Uterus (tissue), 4 donors: Measurements from ENCODE around the gene DPH6. TPM values are rescaled to one million over a fixed set of nuclear protein-coding genes. Genes with fewer than 3 reads are reported as not detected.
"Not testable (repeated sequence)": the region's sequence is repeated elsewhere in the genome, so short reads cannot be mapped to it uniquely, and the experiment has no call there.

Experiments
- DNase-seq, 2 donors: peaks; one replicate each; pipeline ENCODE4 v3.0.0-alpha.2; 2019 to 2020
- H3K27ac ChIP-seq, 2 donors: fragments of 200-600 bp; sonication (generic); 1 replicate in 1 of 2; 2 replicates in 1 of 2; pipeline ENCODE4 v1.5.1; 2016 to 2018
- H3K27me3 ChIP-seq, 2 donors: fragments of 200-600 bp; sonication (generic); one replicate each; pipeline ENCODE4 v1.5.1; 2018 to 2019; ENCODE audit warnings: control low read depth in 1 of 2
- H3K36me3 ChIP-seq, 2 donors: fragments of 200-600 bp; sonication (generic); one replicate each; pipeline ENCODE4 v1.5.1; 2019; ENCODE audit warnings: control low read depth in 1 of 2
- H3K4me1 ChIP-seq, 2 donors: fragments of 200-600 bp; sonication (generic); one replicate each; pipeline ENCODE4 v1.5.1; 2018 to 2019; ENCODE audit warnings: control low read depth in 1 of 2
- H3K4me3 ChIP-seq, 2 donors: fragments of 200-600 bp; sonication (generic); 1 replicate in 1 of 2; 2 replicates in 1 of 2; pipeline ENCODE4 v1.5.1; 2018 to 2019; ENCODE audit warnings: mild to moderate bottlenecking in 1 of 2
- H3K9me3 ChIP-seq, 2 donors: fragments of 200-600 bp; sonication (generic); one replicate each; pipeline ENCODE4 v1.5.1; 2019; ENCODE audit warnings: control low read depth in 1 of 2
- POLR2A ChIP-seq, 2 donors: fragments of 450-650 bp; IDR thresholded peaks; one replicate each; pipeline ENCODE4 v1.6.1; 2016; ENCODE audit warnings: antibody characterized with exemption in 2 of 2, mild to moderate bottlenecking in 1 of 2, moderate library complexity in 1 of 2
- intact Hi-C: fragments of 100-400 bp; cut with DNase I; formaldehyde crosslinking; loops from one replicate; pipeline ENCODE4 v1.15.1; 2023; ENCODE audit warnings: low total_unique reads
- total RNA-seq, 4 donors: library from RNA; depleted of rRNA in 3 of 4; stranded (reverse); fragments of >200 nt in 3 of 4; gene quantifications; one replicate each; pipeline versions ENCODE4 v1.1.0 to v1.2.4, GENCODE V29; 2014 to 2023
- TF ChIP-seq, protein P1 (sequence below), 4 experiments: fragments of 200-600 bp in 2 of 4; fragments of 450-650 bp in 2 of 4; sonication (generic) in 2 of 4; IDR thresholded peaks; one replicate each; pipeline ENCODE4 v1.5.1; 2016 to 2019; ENCODE audit warnings: antibody characterized with exemption in 4 of 4, mild to moderate bottlenecking in 2 of 4, moderate library complexity in 1 of 4
- donor health status: DM: yes; HTN: yes; CAD: no.

The DPH6 gene
- total RNA-seq, 4 donors from 2014 or later: 19.0 to 169 (median 36.2) TPM

DNA sequence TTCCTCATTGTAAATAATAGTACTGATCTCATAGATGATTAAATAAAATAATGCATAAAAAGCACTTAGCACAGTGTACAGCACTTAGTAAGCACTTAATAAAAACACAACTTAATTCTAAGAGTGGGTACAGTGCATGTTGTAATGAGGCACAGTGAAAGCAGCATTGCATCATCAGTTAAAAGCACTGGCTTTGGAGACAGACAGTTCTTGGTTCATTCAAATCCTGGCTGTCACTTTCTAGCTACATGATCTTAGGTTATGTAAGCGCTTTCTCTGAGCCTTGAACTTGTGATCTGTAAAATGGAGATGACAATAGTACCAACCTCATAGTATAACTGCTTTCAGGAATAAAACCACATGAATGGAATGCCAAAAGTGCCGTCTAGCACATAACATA lies 151.5 kb downstream of the DPH6 start:
- no peak overlapping the region for H3K27ac ChIP-seq
- no peaks in the 10 kb centered on the region for H3K36me3 ChIP-seq
- no peak overlapping the region for H3K4me3 ChIP-seq
- DNase-seq: no peak
- H3K27me3 ChIP-seq: no peaks in the 10 kb centered on the region
- no peak for TF ChIP-seq POLR2A (IDR thresholded peaks at IDR 0.05)
- TF ChIP-seq, protein P1, sequence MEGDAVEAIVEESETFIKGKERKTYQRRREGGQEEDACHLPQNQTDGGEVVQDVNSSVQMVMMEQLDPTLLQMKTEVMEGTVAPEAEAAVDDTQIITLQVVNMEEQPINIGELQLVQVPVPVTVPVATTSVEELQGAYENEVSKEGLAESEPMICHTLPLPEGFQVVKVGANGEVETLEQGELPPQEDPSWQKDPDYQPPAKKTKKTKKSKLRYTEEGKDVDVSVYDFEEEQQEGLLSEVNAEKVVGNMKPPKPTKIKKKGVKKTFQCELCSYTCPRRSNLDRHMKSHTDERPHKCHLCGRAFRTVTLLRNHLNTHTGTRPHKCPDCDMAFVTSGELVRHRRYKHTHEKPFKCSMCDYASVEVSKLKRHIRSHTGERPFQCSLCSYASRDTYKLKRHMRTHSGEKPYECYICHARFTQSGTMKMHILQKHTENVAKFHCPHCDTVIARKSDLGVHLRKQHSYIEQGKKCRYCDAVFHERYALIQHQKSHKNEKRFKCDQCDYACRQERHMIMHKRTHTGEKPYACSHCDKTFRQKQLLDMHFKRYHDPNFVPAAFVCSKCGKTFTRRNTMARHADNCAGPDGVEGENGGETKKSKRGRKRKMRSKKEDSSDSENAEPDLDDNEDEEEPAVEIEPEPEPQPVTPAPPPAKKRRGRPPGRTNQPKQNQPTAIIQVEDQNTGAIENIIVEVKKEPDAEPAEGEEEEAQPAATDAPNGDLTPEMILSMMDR (IDR thresholded peaks at IDR 0.05): no peak
- no peaks in the 10 kb centered on the region for H3K4me1 ChIP-seq
- H3K9me3 ChIP-seq: no peaks in the 10 kb centered on the region
- intact Hi-C loops: no loop called here

DNA sequence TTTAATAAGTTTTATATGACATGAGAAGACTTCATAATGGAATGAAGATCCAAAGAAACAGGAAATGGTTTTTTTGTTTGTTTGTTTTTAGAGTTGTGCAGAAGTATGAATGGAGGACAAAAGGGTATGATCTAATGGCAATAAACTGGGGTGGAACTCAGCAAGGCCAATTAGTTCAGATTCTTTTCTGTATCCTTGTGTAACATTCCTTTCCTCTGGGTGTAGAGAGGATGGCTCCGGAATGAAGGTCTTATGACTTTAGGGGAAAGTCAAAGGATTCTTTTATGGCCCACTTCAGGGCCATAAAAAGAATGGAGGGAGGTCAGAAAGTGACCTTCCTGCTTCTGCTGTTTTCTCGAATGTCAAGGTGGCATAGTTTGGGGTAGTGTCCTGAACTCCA lies 152.6 kb downstream of the DPH6 start:
- H3K9me3 ChIP-seq: no peaks in the 10 kb centered on the region
- intact Hi-C loops: no loop called here
- TF ChIP-seq, protein P1 (IDR thresholded peaks at IDR 0.05): no peak
- no peak for TF ChIP-seq POLR2A (IDR thresholded peaks at IDR 0.05)
- no peaks in the 10 kb centered on the region for H3K36me3 ChIP-seq
- H3K27me3 ChIP-seq: no peaks in the 10 kb centered on the region
- DNase-seq: no peak
- H3K4me1 ChIP-seq: no peaks in the 10 kb centered on the region
- H3K4me3 ChIP-seq: no peak overlapping the region
- H3K27ac ChIP-seq: no peak overlapping the region

DNA sequence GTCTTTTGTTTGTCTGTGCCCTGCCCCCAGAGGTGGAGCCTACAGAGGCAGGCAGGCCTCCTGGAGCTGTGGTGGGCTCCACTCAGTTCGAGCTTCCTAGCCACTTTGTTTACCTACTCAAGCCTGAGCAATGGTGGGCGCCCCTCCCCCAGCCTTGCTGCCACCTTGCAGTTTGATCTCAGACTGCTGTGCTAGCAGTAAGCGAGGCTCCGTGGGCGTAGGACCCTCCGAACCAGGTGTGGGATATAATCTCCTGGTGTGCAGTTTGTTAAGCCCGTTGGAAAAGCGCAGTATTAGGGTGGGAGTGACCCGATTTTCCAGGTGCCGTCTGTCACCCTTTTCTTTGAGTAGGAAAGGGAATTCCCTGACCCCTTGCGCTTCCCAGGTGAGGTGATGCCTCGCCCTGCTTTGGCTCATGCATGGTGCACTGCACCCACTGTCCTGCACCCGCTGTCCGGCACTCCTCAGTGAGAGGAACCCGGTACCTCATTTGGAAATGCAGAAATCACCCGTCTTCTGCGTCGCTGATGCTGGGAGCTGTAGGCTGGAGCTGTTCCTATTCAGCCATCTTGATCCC lies 154.5 kb downstream of the DPH6 start:
- intact Hi-C loops, H3K27ac ChIP-seq, H3K4me3 ChIP-seq, H3K9me3 ChIP-seq, H3K4me1 ChIP-seq, H3K27me3 ChIP-seq, DNase-seq, H3K36me3 ChIP-seq: not testable (repeated sequence)

DNA sequence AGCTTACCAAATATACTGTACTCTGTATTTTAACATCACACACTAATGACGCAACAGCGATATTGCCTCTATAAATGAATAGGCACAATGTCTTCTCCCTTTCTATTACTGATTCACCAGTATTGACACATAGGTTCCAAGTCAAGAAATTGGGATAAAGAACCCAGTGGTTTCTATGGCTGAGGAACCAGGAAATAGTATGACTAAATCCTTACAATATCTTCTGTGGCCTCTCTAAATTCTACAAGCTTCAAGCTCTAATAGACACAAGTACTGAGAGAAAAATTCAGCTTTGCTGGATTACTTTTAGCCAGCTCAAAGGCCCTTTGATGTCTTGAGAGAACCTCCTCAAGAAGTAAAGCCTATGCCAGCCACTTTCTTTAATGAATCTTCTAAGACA lies 162.5 kb downstream of the DPH6 start:
- DNase-seq: no peak
- intact Hi-C loops: no loop called here
- Histone ChIP-seq H3K36me3 (no peaks in the 10 kb centered on the region), H3K27ac (no peak overlapping the region), H3K4me3 (no peak overlapping the region), H3K9me3 (no peaks in the 10 kb centered on the region), H3K27me3 (no peaks in the 10 kb centered on the region), H3K4me1 (no peaks in the 10 kb centered on the region)
- TF ChIP-seq, protein P1 (IDR thresholded peaks at IDR 0.05): no peak
- no peak for TF ChIP-seq POLR2A (IDR thresholded peaks at IDR 0.05)

DNA sequence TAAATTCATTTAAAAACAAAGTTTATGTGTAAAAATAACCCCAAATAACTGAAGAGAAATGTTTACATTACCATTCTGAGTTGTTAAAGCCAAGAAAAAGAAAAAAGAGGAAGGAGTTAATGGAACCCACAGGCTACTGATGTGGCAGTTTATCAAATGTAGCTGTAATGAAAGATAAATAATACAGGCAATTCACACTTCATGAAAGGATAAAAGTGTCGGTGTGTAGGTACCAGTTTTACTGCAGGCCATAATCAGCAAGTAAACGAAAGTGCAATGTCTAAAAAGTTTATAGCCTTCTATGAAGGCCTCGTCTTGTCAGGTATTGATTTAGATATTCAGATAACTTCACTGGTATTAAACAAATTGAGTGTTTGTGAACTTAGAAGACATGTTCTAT lies 164.6 kb downstream of the DPH6 start:
- Histone ChIP-seq H3K4me1 (no peaks in the 10 kb centered on the region), H3K27me3 (no peaks in the 10 kb centered on the region), H3K9me3 (no peaks in the 10 kb centered on the region), H3K4me3 (no peak overlapping the region), H3K27ac (no peak overlapping the region), H3K36me3 (no peaks in the 10 kb centered on the region)
- intact Hi-C loops: no loop called here
- no peak for DNase-seq
- TF ChIP-seq, protein P1 (IDR thresholded peaks at IDR 0.05): no peak
- TF ChIP-seq POLR2A (IDR thresholded peaks at IDR 0.05): no peak

DNA sequence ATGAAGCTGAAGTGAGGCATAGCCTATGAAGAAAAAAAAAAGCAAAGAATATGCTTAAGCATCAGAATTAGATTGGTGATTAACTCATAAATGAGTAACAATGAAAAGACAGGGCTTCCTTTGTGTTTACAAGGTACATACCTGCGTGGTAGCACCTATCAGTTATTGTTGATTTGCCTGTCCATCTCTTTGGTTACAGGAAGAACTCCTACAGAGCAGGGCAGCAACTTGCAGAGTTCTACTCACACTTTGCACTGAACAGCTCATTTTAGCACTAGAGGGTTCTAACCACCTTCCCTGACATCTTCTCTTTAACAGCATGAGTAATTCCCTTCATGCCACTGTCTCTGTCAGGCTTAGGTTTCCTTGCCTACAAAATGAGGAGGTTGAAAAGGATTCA lies 166.0 kb downstream of the DPH6 start:
- H3K4me1 ChIP-seq: no peaks in the 10 kb centered on the region
- H3K4me3 ChIP-seq: no peak overlapping the region

DNA sequence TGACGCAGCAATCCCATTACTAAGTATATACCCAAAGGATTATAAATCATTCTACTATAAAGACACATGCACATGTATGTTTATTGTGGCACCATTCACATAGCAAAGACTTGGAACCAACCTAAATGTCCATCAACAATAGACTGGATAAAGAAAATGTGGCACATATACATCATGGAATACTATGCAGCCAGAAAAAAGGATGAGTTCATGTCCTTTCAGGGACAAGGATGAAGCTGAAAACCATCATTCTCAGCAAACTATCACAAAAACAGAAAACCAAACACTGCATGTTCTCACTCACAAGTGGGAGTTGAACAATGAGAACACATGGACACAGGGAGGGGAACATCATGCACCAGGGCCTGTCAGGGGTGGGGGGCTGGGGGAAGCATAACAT lies 167.5 kb downstream of the DPH6 start:
- H3K27ac ChIP-seq, H3K4me1 ChIP-seq, H3K27me3 ChIP-seq, H3K36me3 ChIP-seq, H3K9me3 ChIP-seq, DNase-seq, intact Hi-C loops, H3K4me3 ChIP-seq: not testable (repeated sequence)

More for the DNA sequence above, 166.0 kb downstream of the DPH6 start:
- TF ChIP-seq, protein P1 (IDR thresholded peaks at IDR 0.05): no peak
- no peak for TF ChIP-seq POLR2A (IDR thresholded peaks at IDR 0.05)
- H3K27me3 ChIP-seq: no peaks in the 10 kb centered on the region
- no peak overlapping the region for H3K27ac ChIP-seq
- intact Hi-C loops: no loop called here
- DNase-seq: no peak
- H3K9me3 ChIP-seq: no peaks in the 10 kb centered on the region
- H3K36me3 ChIP-seq: no peaks in the 10 kb centered on the region
